ENCODE measurements around the gene ADGRL3.

The ADGRL3 gene

GRCh38 chr4:61827907-61828391, 627.8 kb downstream of the ADGRL3 start:
- Histone ChIP-seq H3K79me2 (ENCODE audit: insufficient read depth, low read length) (no peaks in the 10 kb centered on the region), H2AFZ (ENCODE audit: low read depth, low read length, severe bottlenecking) (no peak overlapping the region), H3K27me3 (ENCODE audit: low read length) (no peaks in the 10 kb centered on the region), H3K36me3 (ENCODE audit: low read length) (no peaks in the 10 kb centered on the region), H4K20me1 (ENCODE audit: low read depth, low read length) (no peaks in the 10 kb centered on the region), H3K4me2 (ENCODE audit: low read depth, low read length, poor library complexity, severe bottlenecking) (no peak overlapping the region), H3F3A (ENCODE audit: insufficient read depth) (no peaks in the 10 kb centered on the region), H3K4me3 (ENCODE audit: insufficient read depth, low read length, poor library complexity, severe bottlenecking) (no peak overlapping the region), H3K9ac (ENCODE audit: low read length) (no peak overlapping the region), H3K9me2 (replicated peaks; ENCODE audit: insufficient read depth, low read length) (no peaks in the 10 kb centered on the region), H3K9me3 (ENCODE audit: insufficient read depth, low read length) (no peaks in the 10 kb centered on the region), H3K27ac (ENCODE audit: low read depth, low read length) (no peak overlapping the region)
- no peak for TF ChIP-seq CTCF (IDR thresholded peaks at IDR 0.05; ENCODE audit: insufficient read depth, low read length, poor library complexity, severe bottlenecking)
- no peak for TF ChIP-seq EZH2phosphoT487 (conservative IDR thresholded peaks at IDR 0.05; ENCODE audit: low read length)

GRCh38 chr4:61828960-61829359, 628.8 kb downstream of the ADGRL3 start:
- Histone ChIP-seq H3K4me3 (ENCODE audit: insufficient read depth, low read length, poor library complexity, severe bottlenecking) (no peak overlapping the region), H4K20me1 (ENCODE audit: low read depth, low read length) (no peaks in the 10 kb centered on the region), H3K9me3 (ENCODE audit: insufficient read depth, low read length) (no peaks in the 10 kb centered on the region), H3K79me2 (ENCODE audit: insufficient read depth, low read length) (no peaks in the 10 kb centered on the region), H3K4me2 (ENCODE audit: low read depth, low read length, poor library complexity, severe bottlenecking) (no peak overlapping the region), H2AFZ (ENCODE audit: low read depth, low read length, severe bottlenecking) (no peak overlapping the region), H3K27ac (ENCODE audit: low read depth, low read length) (no peak overlapping the region), H3K36me3 (ENCODE audit: low read length) (no peaks in the 10 kb centered on the region), H3K9me2 (replicated peaks; ENCODE audit: insufficient read depth, low read length) (no peaks in the 10 kb centered on the region), H3F3A (ENCODE audit: insufficient read depth) (no peaks in the 10 kb centered on the region), H3K9ac (ENCODE audit: low read length) (no peak overlapping the region), H3K27me3 (ENCODE audit: low read length) (no peaks in the 10 kb centered on the region)
- TF ChIP-seq CTCF (IDR thresholded peaks at IDR 0.05; ENCODE audit: insufficient read depth, low read length, poor library complexity, severe bottlenecking) (no peak), EZH2phosphoT487 (conservative IDR thresholded peaks at IDR 0.05; ENCODE audit: low read length) (no peak)

GRCh38 chr4:61831987-61832386, 631.9 kb downstream of the ADGRL3 start:
- no peaks in the 10 kb centered on the region for H3F3A ChIP-seq (ENCODE audit: insufficient read depth)
- no peak for TF ChIP-seq EZH2phosphoT487 (conservative IDR thresholded peaks at IDR 0.05; ENCODE audit: low read length)
- no peak for TF ChIP-seq CTCF (IDR thresholded peaks at IDR 0.05; ENCODE audit: insufficient read depth, low read length, poor library complexity, severe bottlenecking)
- no peaks in the 10 kb centered on the region for H3K9me2 ChIP-seq (replicated peaks; ENCODE audit: insufficient read depth, low read length)
- H3K27ac ChIP-seq (ENCODE audit: low read depth, low read length) = no peak overlapping the region
- no peaks in the 10 kb centered on the region for H3K27me3 ChIP-seq (ENCODE audit: low read length)
- H3K79me2 ChIP-seq (ENCODE audit: insufficient read depth, low read length) = no peaks in the 10 kb centered on the region
- H3K4me2 ChIP-seq (ENCODE audit: low read depth, low read length, poor library complexity, severe bottlenecking) = no peak overlapping the region
- H3K4me3 ChIP-seq (ENCODE audit: insufficient read depth, low read length, poor library complexity, severe bottlenecking) = no peak overlapping the region
- no peaks in the 10 kb centered on the region for H3K36me3 ChIP-seq (ENCODE audit: low read length)
- no peak overlapping the region for H3K9ac ChIP-seq (ENCODE audit: low read length)
- H4K20me1 ChIP-seq (ENCODE audit: low read depth, low read length) = no peaks in the 10 kb centered on the region
- no peak overlapping the region for H2AFZ ChIP-seq (ENCODE audit: low read depth, low read length, severe bottlenecking)
- H3K9me3 ChIP-seq (ENCODE audit: insufficient read depth, low read length) = no peaks in the 10 kb centered on the region
